HL-60 (cell line): ENCODE data around the gene FCGBP.

Source experiments
- DNase-seq, 2 experiments: peaks; one replicate each; pipeline ENCODE4 v3.0.0-alpha.2; 2010 to 2020; ENCODE audit warnings: low read depth in 1 of 2, low spot score in 1 of 2
- H3K27ac ChIP-seq: fragments of 250-450 bp; sonication (Bioruptor Pico); replicated peaks from 2 replicates; pipeline ENCODE4 v1.5.1; 2020; ENCODE audit warnings: mild to moderate bottlenecking, moderate library complexity
- H3K27me3 ChIP-seq: fragments of 250-450 bp; sonication (Bioruptor Pico); 2 replicates; pipeline ENCODE4 v1.5.1; 2021; ENCODE audit warnings: mild to moderate bottlenecking, moderate library complexity; ENCODE audit not compliant: insufficient read depth, poor library complexity, severe bottlenecking
- H3K4me3 ChIP-seq: replicated peaks from 2 replicates; pipeline ENCODE4 v1.5.1; 2011; ENCODE audit warnings: mild to moderate bottlenecking, control low read depth, low read length; ENCODE audit not compliant: insufficient read depth
- CTCF ChIP-seq: IDR thresholded peaks from one replicate; pipeline ENCODE4 v1.5.1; 2011; ENCODE audit warnings: low read length, control low read depth, inconsistent platforms; ENCODE audit not compliant: insufficient read depth
- GABPA ChIP-seq: IDR thresholded peaks from 2 replicates; pipeline ENCODE4 v1.6.1; 2012; ENCODE audit warnings: low read depth
- POLR2AphosphoS5 ChIP-seq: IDR thresholded peaks from 2 replicates; pipeline ENCODE4 v1.6.1; 2012; ENCODE audit warnings: low read depth
- SPI1 ChIP-seq: IDR thresholded peaks from 2 replicates; pipeline ENCODE4 v1.6.1; 2012; ENCODE audit warnings: low read depth, mild to moderate bottlenecking, borderline replicate concordance
- TF ChIP-seq, protein P1 (sequence below): IDR thresholded peaks from 2 replicates; pipeline ENCODE4 v1.6.1; 2012; ENCODE audit warnings: low read depth; ENCODE audit not compliant: insufficient replicate concordance

FCGBP gene

GRCh38 chr19:39974377-39975155, 40.1 kb upstream of the FCGBP start:
- H3K27me3 ChIP-seq, result no peaks in the 10 kb centered on the region
- TF ChIP-seq POLR2AphosphoS5 (no peak), CTCF (no peak), GABPA (no peak), SPI1 (no peak)
- TF ChIP-seq, protein P1, sequence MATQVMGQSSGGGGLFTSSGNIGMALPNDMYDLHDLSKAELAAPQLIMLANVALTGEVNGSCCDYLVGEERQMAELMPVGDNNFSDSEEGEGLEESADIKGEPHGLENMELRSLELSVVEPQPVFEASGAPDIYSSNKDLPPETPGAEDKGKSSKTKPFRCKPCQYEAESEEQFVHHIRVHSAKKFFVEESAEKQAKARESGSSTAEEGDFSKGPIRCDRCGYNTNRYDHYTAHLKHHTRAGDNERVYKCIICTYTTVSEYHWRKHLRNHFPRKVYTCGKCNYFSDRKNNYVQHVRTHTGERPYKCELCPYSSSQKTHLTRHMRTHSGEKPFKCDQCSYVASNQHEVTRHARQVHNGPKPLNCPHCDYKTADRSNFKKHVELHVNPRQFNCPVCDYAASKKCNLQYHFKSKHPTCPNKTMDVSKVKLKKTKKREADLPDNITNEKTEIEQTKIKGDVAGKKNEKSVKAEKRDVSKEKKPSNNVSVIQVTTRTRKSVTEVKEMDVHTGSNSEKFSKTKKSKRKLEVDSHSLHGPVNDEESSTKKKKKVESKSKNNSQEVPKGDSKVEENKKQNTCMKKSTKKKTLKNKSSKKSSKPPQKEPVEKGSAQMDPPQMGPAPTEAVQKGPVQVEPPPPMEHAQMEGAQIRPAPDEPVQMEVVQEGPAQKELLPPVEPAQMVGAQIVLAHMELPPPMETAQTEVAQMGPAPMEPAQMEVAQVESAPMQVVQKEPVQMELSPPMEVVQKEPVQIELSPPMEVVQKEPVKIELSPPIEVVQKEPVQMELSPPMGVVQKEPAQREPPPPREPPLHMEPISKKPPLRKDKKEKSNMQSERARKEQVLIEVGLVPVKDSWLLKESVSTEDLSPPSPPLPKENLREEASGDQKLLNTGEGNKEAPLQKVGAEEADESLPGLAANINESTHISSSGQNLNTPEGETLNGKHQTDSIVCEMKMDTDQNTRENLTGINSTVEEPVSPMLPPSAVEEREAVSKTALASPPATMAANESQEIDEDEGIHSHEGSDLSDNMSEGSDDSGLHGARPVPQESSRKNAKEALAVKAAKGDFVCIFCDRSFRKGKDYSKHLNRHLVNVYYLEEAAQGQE, result no peak
- H3K4me3 ChIP-seq, result no peak overlapping the region
- no peak overlapping the region for H3K27ac ChIP-seq
- no peak for DNase-seq

- TF ChIP-seq, protein P1, result no peak
- TF ChIP-seq POLR2AphosphoS5, result no peak
- no peak for TF ChIP-seq SPI1
- TF ChIP-seq CTCF, result no peak
- TF ChIP-seq GABPA, result no peak
- Histone ChIP-seq H3K27ac (peak overlapping the region; percentile 62), H3K27me3 (no peaks in the 10 kb centered on the region), H3K4me3 (peak overlapping the region; percentile 80)
- DNase-seq, result no peak
These were observed 37.1 kb upstream of the FCGBP start for GRCh38 chr19:39971380-39972035.

GRCh38 chr19:39970675-39971379, 36.4 kb upstream of the FCGBP start, which contains the start of gene PSMC4:
Gene PSMC4 (plus strand): TSS chr19:39971165. CDS start chr19:39971203, 38 bp downstream.
- TF ChIP-seq POLR2AphosphoS5, result peak; percentile 83
- TF ChIP-seq CTCF, result peak; percentile 59
- peak; percentile 95 for TF ChIP-seq GABPA
- TF ChIP-seq, protein P1, result peak; percentile 39
- TF ChIP-seq SPI1, result no peak; the same call in 1 of the 2 replicates
- no peaks in the 10 kb centered on the region for H3K27me3 ChIP-seq
- peak; percentile 98 for DNase-seq

More at GRCh38 chr19:39970675-39971379, 36.4 kb upstream of the FCGBP start, which contains the start of gene PSMC4:
- Histone ChIP-seq H3K4me3 (peak within 1 kb of the TSS; percentile 80), H3K27ac (peak within 1 kb of the TSS; percentile 70)
